HCT116 (cell line): ENCODE data around the gene ACKR3. TPM values are rescaled to one million over a fixed set of nuclear protein-coding genes. Genes with fewer than 3 reads are reported as not detected.

Experiments used
- ATAC-seq: fragments of 200-7000 bp; cut with Tn5 transposase; 2 replicates; pipeline ENCODE4 v1.9.1; 2020; ENCODE audit warnings: mild to moderate bottlenecking, moderate library complexity
- BruUV-seq: library from RNA; stranded (reverse); fragments of 400-500 nt; replicated peaks from 2 replicates; lab custom pipeline; 2021; lab: Mats Ljungman, UMichigan
- CTCF ChIA-PET: fragments of 300-600 bp; sonication (Branson Sonifier 250); formaldehyde crosslinking; loops from one replicate; lab custom pipeline; 2021; ENCODE audit warnings: antibody characterized with exemption; lab: Charles Lee
- POLR2A ChIA-PET: fragments of 300-600, 350-600 bp; sonication (Branson Sonifier 250); formaldehyde crosslinking; loops from one replicate; lab custom pipeline; 2021; ENCODE audit warnings: antibody characterized with exemption; lab: Charles Lee
- RAD21 ChIA-PET, 2 experiments: fragments of 300-600 bp; sonication (Branson Sonifier 250); formaldehyde crosslinking; loops; one replicate each; lab custom pipeline; 2023; ENCODE audit warnings: low total read pairs in 2 of 2; ENCODE audit not compliant: uncharacterized antibody in 2 of 2, unreplicated experiment in 2 of 2, low non-redundant PET in 1 of 2; lab: Charles Lee
- DNase-seq: peaks from one replicate; pipeline ENCODE4 v3.0.0-alpha.2; 2010; ENCODE audit warnings: low read depth, low spot score
- H2AFZ ChIP-seq: fragments of 200-600 bp; shearing (Covaris generic), sonication (generic); 2 replicates; pipeline ENCODE4 v1.6.1; 2017; ENCODE audit warnings: low read depth, mixed run types, mixed read lengths, antibody characterized with exemption, low read length; ENCODE audit not compliant: poor library complexity, severe bottlenecking
- H3K27ac ChIP-seq: 2 replicates; pipeline ENCODE4 v1.5.1; 2012; ENCODE audit warnings: low read depth, low read length
- H3K27me3 ChIP-seq: fragments of 200-600 bp; sonication (generic); 2 replicates; pipeline ENCODE4 v1.6.1; 2016; ENCODE audit warnings: mixed run types, low read length, mixed read lengths; ENCODE audit not compliant: insufficient read depth
- H3K36me3 ChIP-seq, 2 experiments: fragments of 200-500 bp in 1 of 2; fragments of 200-600 bp in 1 of 2; sonication (Bioruptor generic) in 1 of 2; sonication (generic) in 1 of 2; 2 replicates each; pipeline versions ENCODE4 v1.5.1 to v1.6.1; 2014 to 2016; ENCODE audit warnings: low read length in 2 of 2, inconsistent platforms in 1 of 2, mixed read lengths in 1 of 2, mixed run types in 1 of 2; ENCODE audit not compliant: insufficient read depth in 2 of 2, control insufficient read depth in 1 of 2
- H3K4me1 ChIP-seq, 2 experiments: fragments of 200-600 bp in 1 of 2; sonication (generic) in 1 of 2; 2 replicates each; pipeline versions ENCODE4 v1.5.1 to v1.6.1; 2012 to 2017; ENCODE audit warnings: low read length in 2 of 2, inconsistent platforms in 1 of 2, mild to moderate bottlenecking in 1 of 2, mixed read lengths in 1 of 2, mixed run types in 1 of 2, moderate library complexity in 1 of 2; ENCODE audit not compliant: insufficient read depth in 2 of 2, control insufficient read depth in 1 of 2
- H3K4me2 ChIP-seq: fragments of 200-600 bp; sonication (generic); 2 replicates; pipeline ENCODE4 v1.6.1; 2017; ENCODE audit warnings: mixed run types, low read length, mixed read lengths
- H3K4me3 ChIP-seq, 2 experiments: fragments of 200-600 bp in 1 of 2; sonication (generic) in 1 of 2; replicated peaks in 1 of 2; 2 replicates each; pipeline ENCODE4 v1.5.1; 2011 to 2016; ENCODE audit warnings: low read length in 2 of 2, control low read depth in 1 of 2, low read depth in 1 of 2, mild to moderate bottlenecking in 1 of 2, mixed read lengths in 1 of 2, mixed run types in 1 of 2
- H3K79me2 ChIP-seq: fragments of 200-600 bp; sonication (generic); 2 replicates; pipeline ENCODE4 v1.6.1; 2017; ENCODE audit warnings: mild to moderate bottlenecking, mixed run types, low read length, moderate library complexity, mixed read lengths; ENCODE audit not compliant: insufficient read depth
- H3K9ac ChIP-seq: fragments of 200-600 bp; sonication (generic); 2 replicates; pipeline ENCODE4 v1.6.1; 2016; ENCODE audit warnings: low read length, mixed read lengths
- H3K9me2 ChIP-seq: fragments of 200-600 bp; sonication (generic), shearing (Covaris generic); 2 replicates; pipeline ENCODE4 v1.6.1; 2017; ENCODE audit warnings: mixed run types, mild to moderate bottlenecking, moderate library complexity; ENCODE audit not compliant: insufficient read depth
- H3K9me3 ChIP-seq, 2 experiments: fragments of 200-500 bp in 1 of 2; fragments of 200-600 bp in 1 of 2; sonication (Bioruptor generic) in 1 of 2; sonication (generic) in 1 of 2; 2 replicates each; pipeline ENCODE4 v1.6.1; 2014 to 2017; ENCODE audit warnings: low read length in 2 of 2, mixed read lengths in 2 of 2, inconsistent platforms in 1 of 2, low read depth in 1 of 2, mild to moderate bottlenecking in 1 of 2, mixed run types in 1 of 2, moderate library complexity in 1 of 2; ENCODE audit not compliant: control insufficient read depth in 1 of 2, insufficient read depth in 1 of 2
- H4K20me1 ChIP-seq: fragments of 200-600 bp; sonication (generic), shearing (Covaris generic); 2 replicates; pipeline ENCODE4 v1.6.1; 2017; ENCODE audit warnings: mixed run types, mild to moderate bottlenecking, moderate library complexity; ENCODE audit not compliant: insufficient read depth
- CBX3 ChIP-seq: IDR thresholded peaks from 2 replicates; pipeline ENCODE4 v1.6.1; 2012; ENCODE audit warnings: low read depth
- CEBPB ChIP-seq: IDR thresholded peaks from 2 replicates; pipeline ENCODE4 v1.6.1; 2012; ENCODE audit warnings: low read depth
- EGR1 ChIP-seq: IDR thresholded peaks from 2 replicates; pipeline ENCODE4 v1.6.1; 2012; ENCODE audit warnings: low read depth
- ELF1 ChIP-seq: IDR thresholded peaks from 2 replicates; pipeline ENCODE4 v1.6.1; 2012; ENCODE audit warnings: low read depth, borderline replicate concordance
- EZH2 ChIP-seq: fragments of 200-600 bp; sonication (generic); IDR thresholded peaks from 2 replicates; pipeline ENCODE4 v1.6.1; 2017; ENCODE audit warnings: antibody characterized with exemption, mixed run types
- FOSL1 ChIP-seq: IDR thresholded peaks from 2 replicates; pipeline ENCODE4 v1.6.1; 2012; ENCODE audit warnings: low read depth
- JUND ChIP-seq: IDR thresholded peaks from 2 replicates; pipeline ENCODE4 v1.6.1; 2012
- POLR2A ChIP-seq: IDR thresholded peaks from 2 replicates; pipeline ENCODE4 v1.7.0; 2011; ENCODE audit warnings: borderline replicate concordance; ENCODE audit not compliant: insufficient read depth, insufficient read length; ENCODE audit errors: extremely low read depth
- POLR2AphosphoS5 ChIP-seq: IDR thresholded peaks from 2 replicates; pipeline ENCODE4 v1.6.1; 2011; ENCODE audit warnings: mild to moderate bottlenecking, low read depth, low read length, moderate library complexity
- RAD21 ChIP-seq: IDR thresholded peaks from 2 replicates; pipeline ENCODE4 v1.6.1; 2012; ENCODE audit warnings: low read depth, mild to moderate bottlenecking
- SP1 ChIP-seq: IDR thresholded peaks from 2 replicates; pipeline ENCODE4 v1.6.1; 2012; ENCODE audit warnings: low read depth
- SRF ChIP-seq: IDR thresholded peaks from 2 replicates; pipeline ENCODE4 v1.6.1; 2012; ENCODE audit warnings: low read depth
- TCF7L2 ChIP-seq: IDR thresholded peaks from 2 replicates; pipeline ENCODE4 v1.7.0; 2011; ENCODE audit warnings: borderline replicate concordance, inconsistent platforms; ENCODE audit not compliant: insufficient read depth, insufficient read length; ENCODE audit errors: extremely low read depth
- YY1 ChIP-seq: IDR thresholded peaks from 2 replicates; pipeline ENCODE4 v1.6.1; 2011; ENCODE audit warnings: low read length, low read depth, moderate library complexity, mild to moderate bottlenecking; ENCODE audit not compliant: insufficient replicate concordance; ENCODE audit errors: extremely low read depth
- ZFX ChIP-seq: fragments of 450-650 bp; IDR thresholded peaks from 2 replicates; pipeline ENCODE4 v1.6.1; 2017
- ZNF274 ChIP-seq: fragments of 200-500 bp; sonication (Bioruptor generic); IDR thresholded peaks from 2 replicates; pipeline ENCODE4 v1.6.1; 2014; ENCODE audit warnings: mild to moderate bottlenecking, low read depth, low read length, inconsistent platforms
- intact Hi-C: fragments of 100-400 bp; cut with micrococcal nuclease; formaldehyde crosslinking; loops from 2 replicates; pipeline ENCODE4 v1.10.0; 2022
- total RNA-seq: library from RNA; stranded (reverse); gene quantifications from one replicate; pipeline ENCODE4 v1.2.1, GENCODE V29; 2021; ENCODE audit not compliant: unreplicated experiment
- TF ChIP-seq, protein P1 (sequence below), 3 experiments: fragments of 200-600 bp in 1 of 3; sonication (generic) in 1 of 3; IDR thresholded peaks in 2 of 3; conservative IDR thresholded peaks in 1 of 3; 2 replicates each; pipeline ENCODE4 v1.5.1; 2012 to 2017; ENCODE audit warnings: low read depth in 2 of 3, low read length in 2 of 3, antibody characterized with exemption in 1 of 3, borderline replicate concordance in 1 of 3, control low read depth in 1 of 3, mild to moderate bottlenecking in 1 of 3, mixed read lengths in 1 of 3, mixed run types in 1 of 3, moderate library complexity in 1 of 3; ENCODE audit not compliant: insufficient read depth in 1 of 3
- TF ChIP-seq, protein P2 (sequence below): IDR thresholded peaks from 2 replicates; pipeline ENCODE4 v1.6.1; 2011; ENCODE audit warnings: mild to moderate bottlenecking, low read length, moderate library complexity; ENCODE audit not compliant: insufficient replicate concordance; ENCODE audit errors: extremely low read depth
- TF ChIP-seq, protein P3 (sequence below): IDR thresholded peaks from 2 replicates; pipeline ENCODE4 v1.6.1; 2012; ENCODE audit warnings: low read depth
- TF ChIP-seq, protein P4 (sequence below): IDR thresholded peaks from 2 replicates; pipeline ENCODE4 v1.6.1; 2012

ACKR3 gene
- total RNA-seq, 1 experiment from 2014 or later: 0.20 TPM

DNA sequence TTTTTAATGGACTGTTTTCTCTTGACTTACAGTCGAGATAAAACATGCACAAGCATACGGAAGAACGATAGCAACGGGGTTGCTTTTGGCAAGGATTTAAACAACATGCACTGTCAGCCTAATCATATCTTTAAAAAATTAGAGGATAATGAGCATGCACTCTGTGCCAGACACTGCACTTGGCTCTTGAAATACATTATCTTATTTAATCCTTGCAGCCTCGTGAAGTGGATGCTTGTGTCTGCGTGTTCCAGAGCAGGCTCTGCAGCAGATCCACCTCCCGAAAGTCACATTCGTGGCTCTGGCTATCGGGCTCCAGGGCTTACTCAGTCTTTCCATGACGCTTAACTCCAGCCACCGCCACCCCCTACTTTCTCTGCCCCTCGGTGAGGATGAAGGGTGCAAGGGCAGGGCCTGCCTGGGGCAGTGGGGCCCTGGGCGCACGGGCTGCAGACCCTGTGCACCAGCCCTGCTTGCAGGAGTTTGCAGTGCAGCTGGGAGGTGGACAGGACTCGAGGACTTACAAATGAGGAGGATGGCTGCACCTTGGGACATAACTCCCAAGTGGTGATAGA lies 61.7 kb downstream of the ACKR3 start:
- intact Hi-C loops: no loop called here
- ChIA-PET RAD21 (no interaction called here), CTCF (no interaction called here), POLR2A (no interaction called here)
- Histone ChIP-seq H3K79me2 (no peaks in the 10 kb centered on the region), H2AFZ (no peak overlapping the region), H3K27ac (no peak overlapping the region), H3K4me2 (no peak overlapping the region), H3K36me3 (no peaks in the 10 kb centered on the region), H4K20me1 (no peaks in the 10 kb centered on the region), H3K9ac (no peak overlapping the region), H3K9me2 (no peaks in the 10 kb centered on the region), H3K27me3 (peaks cover 13% of the 10 kb centered on the region), H3K9me3 (no peaks in the 10 kb centered on the region), H3K4me3 (no peak overlapping the region), H3K4me1 (no peaks in the 10 kb centered on the region)
- BruUV-seq: no TSS peak
- no peak for ATAC-seq
- TF ChIP-seq TCF7L2 (no peak), CEBPB (no peak), YY1 (no peak), EGR1 (no peak), ZFX (no peak), RAD21 (no peak), CBX3 (no peak), SP1 (no peak), POLR2AphosphoS5 (no peak), EZH2 (no peak), POLR2A (no peak), ZNF274 (no peak), JUND (no peak), FOSL1 (no peak), ELF1 (no peak), SRF (no peak)
- TF ChIP-seq, protein P1, sequence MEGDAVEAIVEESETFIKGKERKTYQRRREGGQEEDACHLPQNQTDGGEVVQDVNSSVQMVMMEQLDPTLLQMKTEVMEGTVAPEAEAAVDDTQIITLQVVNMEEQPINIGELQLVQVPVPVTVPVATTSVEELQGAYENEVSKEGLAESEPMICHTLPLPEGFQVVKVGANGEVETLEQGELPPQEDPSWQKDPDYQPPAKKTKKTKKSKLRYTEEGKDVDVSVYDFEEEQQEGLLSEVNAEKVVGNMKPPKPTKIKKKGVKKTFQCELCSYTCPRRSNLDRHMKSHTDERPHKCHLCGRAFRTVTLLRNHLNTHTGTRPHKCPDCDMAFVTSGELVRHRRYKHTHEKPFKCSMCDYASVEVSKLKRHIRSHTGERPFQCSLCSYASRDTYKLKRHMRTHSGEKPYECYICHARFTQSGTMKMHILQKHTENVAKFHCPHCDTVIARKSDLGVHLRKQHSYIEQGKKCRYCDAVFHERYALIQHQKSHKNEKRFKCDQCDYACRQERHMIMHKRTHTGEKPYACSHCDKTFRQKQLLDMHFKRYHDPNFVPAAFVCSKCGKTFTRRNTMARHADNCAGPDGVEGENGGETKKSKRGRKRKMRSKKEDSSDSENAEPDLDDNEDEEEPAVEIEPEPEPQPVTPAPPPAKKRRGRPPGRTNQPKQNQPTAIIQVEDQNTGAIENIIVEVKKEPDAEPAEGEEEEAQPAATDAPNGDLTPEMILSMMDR (IDR thresholded peaks at IDR 0.05 in 2 of 3, conservative IDR thresholded peaks at IDR 0.05 in 1 of 3; ENCODE audit: borderline replicate concordance in 1 of 3, insufficient read depth in 1 of 3, low read depth in 2 of 3, low read length in 2 of 3): no peak
- TF ChIP-seq, protein P2, sequence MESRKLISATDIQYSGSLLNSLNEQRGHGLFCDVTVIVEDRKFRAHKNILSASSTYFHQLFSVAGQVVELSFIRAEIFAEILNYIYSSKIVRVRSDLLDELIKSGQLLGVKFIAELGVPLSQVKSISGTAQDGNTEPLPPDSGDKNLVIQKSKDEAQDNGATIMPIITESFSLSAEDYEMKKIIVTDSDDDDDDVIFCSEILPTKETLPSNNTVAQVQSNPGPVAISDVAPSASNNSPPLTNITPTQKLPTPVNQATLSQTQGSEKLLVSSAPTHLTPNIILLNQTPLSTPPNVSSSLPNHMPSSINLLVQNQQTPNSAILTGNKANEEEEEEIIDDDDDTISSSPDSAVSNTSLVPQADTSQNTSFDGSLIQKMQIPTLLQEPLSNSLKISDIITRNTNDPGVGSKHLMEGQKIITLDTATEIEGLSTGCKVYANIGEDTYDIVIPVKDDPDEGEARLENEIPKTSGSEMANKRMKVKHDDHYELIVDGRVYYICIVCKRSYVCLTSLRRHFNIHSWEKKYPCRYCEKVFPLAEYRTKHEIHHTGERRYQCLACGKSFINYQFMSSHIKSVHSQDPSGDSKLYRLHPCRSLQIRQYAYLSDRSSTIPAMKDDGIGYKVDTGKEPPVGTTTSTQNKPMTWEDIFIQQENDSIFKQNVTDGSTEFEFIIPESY: no peak
- TF ChIP-seq, protein P3, sequence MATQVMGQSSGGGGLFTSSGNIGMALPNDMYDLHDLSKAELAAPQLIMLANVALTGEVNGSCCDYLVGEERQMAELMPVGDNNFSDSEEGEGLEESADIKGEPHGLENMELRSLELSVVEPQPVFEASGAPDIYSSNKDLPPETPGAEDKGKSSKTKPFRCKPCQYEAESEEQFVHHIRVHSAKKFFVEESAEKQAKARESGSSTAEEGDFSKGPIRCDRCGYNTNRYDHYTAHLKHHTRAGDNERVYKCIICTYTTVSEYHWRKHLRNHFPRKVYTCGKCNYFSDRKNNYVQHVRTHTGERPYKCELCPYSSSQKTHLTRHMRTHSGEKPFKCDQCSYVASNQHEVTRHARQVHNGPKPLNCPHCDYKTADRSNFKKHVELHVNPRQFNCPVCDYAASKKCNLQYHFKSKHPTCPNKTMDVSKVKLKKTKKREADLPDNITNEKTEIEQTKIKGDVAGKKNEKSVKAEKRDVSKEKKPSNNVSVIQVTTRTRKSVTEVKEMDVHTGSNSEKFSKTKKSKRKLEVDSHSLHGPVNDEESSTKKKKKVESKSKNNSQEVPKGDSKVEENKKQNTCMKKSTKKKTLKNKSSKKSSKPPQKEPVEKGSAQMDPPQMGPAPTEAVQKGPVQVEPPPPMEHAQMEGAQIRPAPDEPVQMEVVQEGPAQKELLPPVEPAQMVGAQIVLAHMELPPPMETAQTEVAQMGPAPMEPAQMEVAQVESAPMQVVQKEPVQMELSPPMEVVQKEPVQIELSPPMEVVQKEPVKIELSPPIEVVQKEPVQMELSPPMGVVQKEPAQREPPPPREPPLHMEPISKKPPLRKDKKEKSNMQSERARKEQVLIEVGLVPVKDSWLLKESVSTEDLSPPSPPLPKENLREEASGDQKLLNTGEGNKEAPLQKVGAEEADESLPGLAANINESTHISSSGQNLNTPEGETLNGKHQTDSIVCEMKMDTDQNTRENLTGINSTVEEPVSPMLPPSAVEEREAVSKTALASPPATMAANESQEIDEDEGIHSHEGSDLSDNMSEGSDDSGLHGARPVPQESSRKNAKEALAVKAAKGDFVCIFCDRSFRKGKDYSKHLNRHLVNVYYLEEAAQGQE: no peak
- TF ChIP-seq, protein P4, sequence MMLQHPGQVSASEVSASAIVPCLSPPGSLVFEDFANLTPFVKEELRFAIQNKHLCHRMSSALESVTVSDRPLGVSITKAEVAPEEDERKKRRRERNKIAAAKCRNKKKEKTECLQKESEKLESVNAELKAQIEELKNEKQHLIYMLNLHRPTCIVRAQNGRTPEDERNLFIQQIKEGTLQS: no peak
- TF ChIP-seq, all 23 proteins: peak for 0
- no peak for DNase-seq
